Activated T-cell treated with anti-CD3 and anti-CD28 coated beads, Interleukin-2, amount 50 U/mL, for 72 hours (primary cell): ENCODE data around the gene RPL10. TPM values are rescaled to one million over a fixed set of nuclear protein-coding genes. Genes with fewer than 3 reads are reported as not detected.
"Not testable (repeated sequence)": the region's sequence is repeated elsewhere in the genome, so short reads cannot be mapped to it uniquely, and the experiment has no call there.

Source experiments
- ATAC-seq, 2 donors: fragments of 150-1000 bp; cut with Tn5 transposase; replicated peaks in 1 of 2; 2 replicates each; pipeline ENCODE4 v1.10.0; 2021; ENCODE audit warnings: moderate library complexity in 2 of 2, mild to moderate bottlenecking in 1 of 2
- DNase-seq, 2 donors: peaks; one replicate each; pipeline ENCODE4 v3.0.0; 2021 to 2022; ENCODE audit warnings: mixed read lengths in 1 of 2
- H3K27ac Mint-ChIP-seq: one replicate; pipeline ENCODE4 v1.8.0; 2022; ENCODE audit warnings: mild to moderate bottlenecking, moderate library complexity, mixed read lengths
- H3K27me3 Mint-ChIP-seq: one replicate; pipeline ENCODE4 v1.8.0; 2022; ENCODE audit warnings: low read depth, mixed read lengths
- H3K36me3 Mint-ChIP-seq, 2 donors: one replicate each; pipeline ENCODE4 v1.8.0; 2022; ENCODE audit warnings: mixed read lengths in 2 of 2, mild to moderate bottlenecking in 1 of 2; ENCODE audit not compliant: insufficient read depth in 2 of 2
- H3K4me1 Mint-ChIP-seq: one replicate; pipeline ENCODE4 v1.8.0; 2022; ENCODE audit warnings: low read depth, mixed read lengths
- H3K4me3 Mint-ChIP-seq, 2 donors: one replicate each; pipeline ENCODE4 v1.8.0; 2022; ENCODE audit warnings: mild to moderate bottlenecking in 2 of 2, mixed read lengths in 2 of 2, moderate library complexity in 2 of 2
- H3K9me3 Mint-ChIP-seq, 2 donors: one replicate each; pipeline ENCODE4 v1.8.0; 2022; ENCODE audit warnings: mixed read lengths in 2 of 2
- total RNA-seq, 2 donors: library from RNA; stranded (reverse); gene quantifications; one replicate each; pipeline ENCODE4 v1.2.3, GENCODE V29; 2022

RPL10 gene
- total RNA-seq, 2 donors from 2014 or later = 3,958 to 4,635 TPM

DNA sequence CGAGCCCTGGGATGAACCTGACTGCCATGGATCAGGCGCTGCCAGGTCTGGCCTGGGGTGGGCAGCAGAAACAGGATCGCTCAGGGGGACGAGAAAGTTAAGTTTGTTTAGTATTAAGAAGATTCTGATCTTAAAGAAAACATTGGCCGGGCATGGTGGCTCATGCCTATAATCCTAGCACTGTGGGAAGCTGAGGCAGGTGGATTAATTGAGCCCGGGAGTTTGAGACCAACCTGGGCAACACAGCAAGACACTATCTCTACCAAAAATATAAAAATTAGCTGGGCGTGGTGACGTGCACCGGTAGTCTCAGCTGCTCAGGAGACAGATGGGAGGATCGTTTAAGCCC lies 23.0 kb upstream of the RPL10 start:
- no peaks in the 10 kb centered on the region for H3K9me3 Mint-ChIP-seq
- no peaks in the 10 kb centered on the region for H3K27me3 Mint-ChIP-seq
- ATAC-seq (no peak), DNase-seq (no peak)
- H3K36me3 Mint-ChIP-seq = peaks cover 4 to 6% of the 10 kb centered on the region in 2 donors
- H3K27ac Mint-ChIP-seq = no peak overlapping the region
- peak overlapping the region; percentile 60 to 65 for H3K4me3 Mint-ChIP-seq
- peaks cover 17% of the 10 kb centered on the region for H3K4me1 Mint-ChIP-seq

DNA sequence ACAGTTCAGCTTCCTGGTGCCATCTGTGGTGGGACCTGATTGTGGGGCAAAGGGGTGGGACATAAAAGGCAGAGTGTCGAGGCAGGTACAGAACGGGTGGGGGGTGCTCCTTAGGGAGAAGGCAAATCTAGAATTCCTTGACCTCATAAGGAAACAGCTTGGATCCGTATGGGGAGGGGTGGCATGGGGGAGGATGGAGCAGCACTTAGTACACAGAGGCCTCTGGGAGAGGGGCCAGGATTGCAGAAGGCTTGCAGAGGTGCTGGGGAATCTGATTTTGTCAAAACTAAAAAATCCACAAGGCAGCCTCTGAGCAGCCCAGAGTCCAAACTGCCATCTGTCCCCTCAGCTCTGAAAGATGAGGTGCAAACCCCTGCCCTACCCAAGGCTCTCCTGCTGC lies 21.4 kb upstream of the RPL10 start:
- DNase-seq (no peak), ATAC-seq (no peak)
- peaks cover 4 to 5% of the 10 kb centered on the region in 2 donors for H3K36me3 Mint-ChIP-seq
- no peaks in the 10 kb centered on the region for H3K9me3 Mint-ChIP-seq
- no peak overlapping the region for H3K4me3 Mint-ChIP-seq
- no peaks in the 10 kb centered on the region for H3K27me3 Mint-ChIP-seq
- peaks cover 26% of the 10 kb centered on the region for H3K4me1 Mint-ChIP-seq
- H3K27ac Mint-ChIP-seq = no peak overlapping the region

GRCh38 chrX:154378059-154378798 lies 19.9 kb upstream of the RPL10 start:
- peak; percentile 1 for ATAC-seq
- peaks cover 4 to 5% of the 10 kb centered on the region in 2 donors for H3K36me3 Mint-ChIP-seq
- peaks cover 28% of the 10 kb centered on the region for H3K4me1 Mint-ChIP-seq
- peak overlapping the region; percentile 81 to 93 for H3K4me3 Mint-ChIP-seq
- no peaks in the 10 kb centered on the region for H3K9me3 Mint-ChIP-seq
- no peak overlapping the region for H3K27ac Mint-ChIP-seq
- DNase-seq = peak in 1 of 2 donors; percentile 46
- H3K27me3 Mint-ChIP-seq = no peaks in the 10 kb centered on the region

GRCh38 chrX:154378799-154379568 lies 19.2 kb upstream of the RPL10 start, which contains the start of gene EMD:
Gene EMD, plus strand, starts transcription at chrX:154379295. Its CDS starts 190 bp downstream, at chrX:154379485.
- H3K4me3 Mint-ChIP-seq = peak within 1 kb of the TSS; percentile 87 to 93
- ATAC-seq = peak; percentile 84 to 85
- peaks cover 28% of the 10 kb centered on the region for H3K4me1 Mint-ChIP-seq
- H3K27me3 Mint-ChIP-seq = no peaks in the 10 kb centered on the region
- peak; percentile 95 to 96 for DNase-seq
- H3K36me3 Mint-ChIP-seq = peaks cover 4 to 5% of the 10 kb centered on the region in 2 donors
- H3K9me3 Mint-ChIP-seq = no peaks in the 10 kb centered on the region
- peak within 1 kb of the TSS; percentile 82 for H3K27ac Mint-ChIP-seq

- no peaks in the 10 kb centered on the region for H3K9me3 Mint-ChIP-seq
- DNase-seq (no peak), ATAC-seq (no peak)
- H3K4me3 Mint-ChIP-seq = peak overlapping the region; percentile 87 to 93
- no peak overlapping the region for H3K27ac Mint-ChIP-seq
- H3K36me3 Mint-ChIP-seq = peaks cover 4 to 5% of the 10 kb centered on the region in 2 donors
- peaks cover 28% of the 10 kb centered on the region for H3K4me1 Mint-ChIP-seq
- no peaks in the 10 kb centered on the region for H3K27me3 Mint-ChIP-seq
These were observed 18.6 kb upstream of the RPL10 start for GRCh38 chrX:154379569-154379951.

GRCh38 chrX:154380153-154380552 lies 18.0 kb upstream of the RPL10 start:
- DNase-seq (no peak), ATAC-seq (no peak)
- Mint-ChIP-seq H3K4me3 (peak overlapping the region; percentile 87 to 93), H3K9me3 (no peaks in the 10 kb centered on the region), H3K36me3 (peaks cover 4 to 5% of the 10 kb centered on the region in 2 donors), H3K27ac (peak overlapping the region; percentile 82), H3K27me3 (no peaks in the 10 kb centered on the region), H3K4me1 (peaks cover 28% of the 10 kb centered on the region)

- Mint-ChIP-seq H3K27me3 (no peaks in the 10 kb centered on the region), H3K27ac (peak overlapping the region; percentile 29), H3K4me3 (peak overlapping the region; percentile 87 to 93), H3K9me3 (no peaks in the 10 kb centered on the region), H3K4me1 (peaks cover 28% of the 10 kb centered on the region), H3K36me3 (peaks cover 4 to 5% of the 10 kb centered on the region in 2 donors)
- ATAC-seq (no peak), DNase-seq (no peak)
These were observed 17.4 kb upstream of the RPL10 start for GRCh38 chrX:154380787-154381186.

- Mint-ChIP-seq H3K4me1 (peaks cover 28% of the 10 kb centered on the region), H3K27me3 (no peaks in the 10 kb centered on the region), H3K4me3 (no peak overlapping the region), H3K9me3 (no peaks in the 10 kb centered on the region), H3K36me3 (peaks cover 4 to 5% of the 10 kb centered on the region in 2 donors), H3K27ac (no peak overlapping the region)
- ATAC-seq (no peak), DNase-seq (no peak)
These were observed 16.9 kb upstream of the RPL10 start for GRCh38 chrX:154381271-154381670.

DNA sequence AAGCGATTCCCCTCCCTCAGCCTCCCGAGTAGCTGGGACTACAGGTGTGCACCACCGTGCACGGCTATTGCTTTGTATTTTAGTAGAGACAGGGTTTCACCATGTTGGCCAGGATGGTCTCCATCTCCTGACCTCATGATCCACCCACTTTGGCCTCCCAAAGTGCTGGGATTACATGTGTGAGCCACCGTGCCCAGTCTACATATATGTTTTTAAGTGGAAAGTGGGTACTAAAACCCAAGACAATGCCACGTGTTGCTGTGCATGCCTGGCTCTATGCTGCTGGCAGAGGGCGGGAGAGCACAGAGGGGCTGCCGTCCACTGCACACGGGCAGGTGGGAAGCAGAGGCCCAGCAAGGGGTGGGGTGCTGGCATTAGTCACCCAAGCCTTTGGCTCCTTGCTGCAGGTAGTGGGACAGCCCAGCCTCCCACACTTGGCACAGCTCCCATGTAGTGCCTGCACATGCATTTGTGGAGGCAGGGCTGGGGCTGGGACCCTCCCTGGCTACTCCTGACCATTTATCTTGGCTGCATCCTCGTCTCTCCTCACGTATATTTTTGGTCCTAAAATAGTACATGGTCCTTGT lies 15.6 kb upstream of the RPL10 start:
- no peak overlapping the region for H3K4me3 Mint-ChIP-seq
- no peaks in the 10 kb centered on the region for H3K27me3 Mint-ChIP-seq
- ATAC-seq (no peak), DNase-seq (no peak)
- peaks cover 22% of the 10 kb centered on the region for H3K4me1 Mint-ChIP-seq
- peaks cover 4 to 5% of the 10 kb centered on the region in 2 donors for H3K36me3 Mint-ChIP-seq
- no peak overlapping the region for H3K27ac Mint-ChIP-seq
- H3K9me3 Mint-ChIP-seq = no peaks in the 10 kb centered on the region

- Mint-ChIP-seq H3K9me3 (no peaks in the 10 kb centered on the region), H3K4me3 (no peak overlapping the region), H3K4me1 (peaks cover 22% of the 10 kb centered on the region), H3K27ac (no peak overlapping the region), H3K36me3 (peaks cover 4 to 5% of the 10 kb centered on the region in 2 donors), H3K27me3 (no peaks in the 10 kb centered on the region)
- DNase-seq (no peak), ATAC-seq (no peak)
These were observed 14.6 kb upstream of the RPL10 start for GRCh38 chrX:154383359-154384283.

DNA sequence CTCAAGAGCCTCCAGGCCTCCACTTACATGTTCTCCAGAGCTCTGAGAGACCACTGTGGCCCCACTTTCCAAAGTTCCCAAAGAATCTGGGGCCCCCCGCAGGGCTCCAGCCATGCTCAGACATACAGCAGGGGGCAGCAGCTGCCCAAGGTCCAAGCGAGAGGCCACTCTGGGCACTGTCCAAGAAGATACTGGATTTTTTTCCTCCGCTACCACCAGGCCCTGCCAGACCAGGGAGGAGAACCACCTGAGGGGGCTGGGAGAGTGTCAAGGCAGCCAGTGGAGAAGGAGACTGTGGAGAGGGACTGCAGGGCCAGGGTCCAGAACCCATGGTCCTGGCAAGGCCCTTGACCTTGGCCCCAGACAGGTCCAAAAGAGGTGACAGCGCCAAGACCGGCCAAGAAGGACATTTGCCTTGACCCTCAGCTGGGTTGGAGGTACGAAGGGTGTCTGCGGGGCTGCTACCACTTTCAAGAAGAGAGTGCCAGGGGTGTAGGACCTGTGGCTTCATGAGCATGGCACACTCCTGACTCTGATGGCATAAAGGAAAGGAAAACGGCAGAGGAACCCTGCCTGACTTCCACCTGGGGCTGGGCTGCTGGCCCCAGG lies 13.8 kb upstream of the RPL10 start:
- no peak overlapping the region for H3K27ac Mint-ChIP-seq
- H3K9me3 Mint-ChIP-seq = no peaks in the 10 kb centered on the region
- DNase-seq = no peak
- peaks cover 4 to 5% of the 10 kb centered on the region in 2 donors for H3K36me3 Mint-ChIP-seq
- H3K4me3 Mint-ChIP-seq = no peak overlapping the region
- H3K27me3 Mint-ChIP-seq = no peaks in the 10 kb centered on the region
- ATAC-seq = no peak
- H3K4me1 Mint-ChIP-seq = peaks cover 22% of the 10 kb centered on the region

DNA sequence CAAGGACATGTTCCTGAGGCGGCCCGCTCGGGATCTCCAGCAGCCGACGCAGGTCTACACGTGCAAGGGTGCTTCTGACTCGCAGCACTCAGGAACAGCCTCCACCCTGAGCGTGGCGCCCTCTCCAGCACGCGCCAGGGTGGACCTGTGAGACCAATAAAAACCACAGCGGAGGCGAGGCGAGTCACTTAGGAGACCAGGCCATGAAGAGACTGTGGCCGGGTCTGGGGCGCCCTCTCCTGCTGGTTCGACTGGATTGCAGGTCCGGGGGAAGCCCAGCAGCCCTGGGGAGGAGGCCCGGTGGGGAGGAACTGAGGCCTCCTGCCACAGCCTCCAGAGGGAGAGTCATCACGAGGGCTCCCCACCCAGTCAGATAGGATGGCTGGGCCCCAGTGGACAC lies 10.1 kb upstream of the RPL10 start:
- not testable (repeated sequence) for H3K27ac Mint-ChIP-seq, H3K36me3 Mint-ChIP-seq

More for the DNA sequence above, 10.1 kb upstream of the RPL10 start:
- H3K27me3 Mint-ChIP-seq, H3K4me3 Mint-ChIP-seq, DNase-seq, H3K4me1 Mint-ChIP-seq, H3K9me3 Mint-ChIP-seq: not testable (repeated sequence)
- peak; percentile 48 to 50 for ATAC-seq
